Thymus (tissue), 11 donors: ENCODE data around the gene BCORL1. TPM values are rescaled to one million over a fixed set of nuclear protein-coding genes. Genes with fewer than 3 reads are reported as not detected.

ENCODE experiments used
- DNase-seq, 9 donors: peaks; one replicate each; pipeline ENCODE4 v3.0.0-alpha.2; 2013; ENCODE audit warnings: low spot score in 9 of 9, low read depth in 6 of 9, missing footprints in 1 of 9
- H3K27ac ChIP-seq, 2 donors: one replicate each; pipeline ENCODE4 v1.5.1; 2013; ENCODE audit warnings: control low read depth in 1 of 2, low read depth in 1 of 2, low read length in 1 of 2, mild to moderate bottlenecking in 1 of 2, moderate library complexity in 1 of 2
- H3K27me3 ChIP-seq, 2 donors: one replicate each; pipeline ENCODE4 v1.5.1; 2013; ENCODE audit warnings: low read length in 1 of 2; ENCODE audit not compliant: control insufficient read depth in 2 of 2, insufficient read depth in 1 of 2
- H3K36me3 ChIP-seq, 2 donors: one replicate each; pipeline ENCODE4 v1.5.1; 2013; ENCODE audit warnings: low read length in 1 of 2, mild to moderate bottlenecking in 1 of 2, moderate library complexity in 1 of 2; ENCODE audit not compliant: control insufficient read depth in 2 of 2, insufficient read depth in 2 of 2
- H3K4me1 ChIP-seq, 2 donors: one replicate each; pipeline ENCODE4 v1.5.1; 2013; ENCODE audit warnings: low read length in 2 of 2; ENCODE audit not compliant: control insufficient read depth in 2 of 2, insufficient read depth in 2 of 2
- H3K4me3 ChIP-seq, 2 donors: one replicate each; pipeline ENCODE4 v1.5.1; 2013; ENCODE audit warnings: low read length in 2 of 2, control low read depth in 1 of 2, mild to moderate bottlenecking in 1 of 2
- H3K9me3 ChIP-seq, 2 donors: one replicate each; pipeline ENCODE4 v1.5.1; 2013; ENCODE audit warnings: low read length in 1 of 2, mild to moderate bottlenecking in 1 of 2; ENCODE audit not compliant: control insufficient read depth in 2 of 2, insufficient read depth in 1 of 2
- WGBS: extraction: QIAGEN DNeasy Blood & Tissue Kit; methylation state at CpG from one replicate; pipeline ENCODE4 v1.1.7; 2013; 5-methylcytosine and 5-hydroxymethylcytosine counted together
- polyA plus RNA-seq: library from polyadenylated mRNA; stranded (reverse); fragments of 200-250 nt; gene quantifications from one replicate; pipeline ENCODE4 v1.2.3, GENCODE V29; 2013
- total RNA-seq: library from RNA; stranded (reverse); fragments of 120-200 nt; gene quantifications from one replicate; pipeline ENCODE4 v1.2.4, GENCODE V29; 2013
- donor health status: healthy.

Gene BCORL1
- total and polyA plus RNA-seq, 2 donors: 1.0 to 2.0 TPM

DNA sequence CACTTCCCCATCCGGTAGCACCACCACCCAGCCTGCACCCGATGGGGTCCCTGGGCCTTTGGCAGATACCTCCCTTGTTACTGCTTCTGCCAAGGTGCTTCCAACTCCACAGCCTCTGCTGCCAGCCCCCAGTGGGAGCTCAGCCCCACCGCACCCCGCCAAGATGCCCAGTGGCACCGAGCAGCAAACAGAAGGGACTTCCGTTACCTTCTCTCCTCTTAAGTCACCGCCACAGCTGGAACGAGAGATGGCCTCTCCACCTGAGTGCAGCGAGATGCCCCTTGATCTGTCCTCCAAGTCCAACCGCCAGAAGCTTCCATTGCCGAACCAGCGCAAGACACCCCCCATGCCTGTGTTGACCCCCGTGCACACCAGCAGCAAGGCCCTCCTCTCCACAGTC, 31.9 kb downstream of the BCORL1 start:
- H3K9me3 ChIP-seq: no peaks in the 10 kb centered on the region
- no peak overlapping the region for H3K27ac ChIP-seq
- no peaks in the 10 kb centered on the region for H3K27me3 ChIP-seq
- no peak for DNase-seq
- 97% methylated on average over 13 of the region's 13 CpGs for WGBS
- no peak overlapping the region for H3K4me3 ChIP-seq
- no peaks in the 10 kb centered on the region for H3K4me1 ChIP-seq
- peaks cover 0 to 35% of the 10 kb centered on the region in 2 donors for H3K36me3 ChIP-seq

GRCh38 chrX:130014770-130015169, 32.3 kb downstream of the BCORL1 start:
- WGBS: 98% methylated on average over 12 of the region's 12 CpGs

GRCh38 chrX:130015181-130015580, 32.7 kb downstream of the BCORL1 start:
- no peak for DNase-seq
- Histone ChIP-seq H3K4me3 (no peak overlapping the region), H3K27me3 (no peaks in the 10 kb centered on the region), H3K27ac (no peak overlapping the region), H3K4me1 (no peaks in the 10 kb centered on the region), H3K9me3 (no peaks in the 10 kb centered on the region), H3K36me3 (peaks cover 0 to 35% of the 10 kb centered on the region in 2 donors)
- WGBS: 98% methylated on average over 15 of the region's 15 CpGs

More at GRCh38 chrX:130014770-130015169, 32.3 kb downstream of the BCORL1 start:
- Histone ChIP-seq H3K4me3 (no peak overlapping the region), H3K27ac (no peak overlapping the region), H3K4me1 (no peaks in the 10 kb centered on the region), H3K9me3 (no peaks in the 10 kb centered on the region), H3K36me3 (peaks cover 0 to 35% of the 10 kb centered on the region in 2 donors), H3K27me3 (no peaks in the 10 kb centered on the region)
- DNase-seq: no peak

DNA sequence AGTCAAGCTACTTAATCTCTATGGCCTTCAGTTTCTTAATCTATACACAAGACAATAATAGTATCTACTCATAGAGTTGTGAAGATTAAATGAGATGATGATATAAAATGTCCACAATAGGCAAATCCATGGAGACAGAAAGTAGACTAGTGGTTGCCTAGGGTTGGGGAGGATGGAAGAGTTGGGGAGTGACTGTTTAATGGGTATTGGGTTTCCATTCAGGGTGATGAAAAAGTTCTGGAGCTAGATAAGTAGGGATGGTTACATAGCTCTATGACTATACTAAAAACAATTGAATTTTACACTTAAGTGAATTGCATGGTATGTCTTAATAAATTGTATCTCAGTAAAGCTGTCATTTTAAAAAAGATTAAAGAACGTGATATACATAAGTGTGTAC, 35.7 kb downstream of the BCORL1 start:
- no peaks in the 10 kb centered on the region for H3K9me3 ChIP-seq
- no peak overlapping the region for H3K27ac ChIP-seq
- 98% methylated on average over 1 of the region's 1 CpG for WGBS
- peaks cover 0 to 28% of the 10 kb centered on the region in 2 donors for H3K36me3 ChIP-seq
- no peaks in the 10 kb centered on the region for H3K4me1 ChIP-seq
- DNase-seq: no peak
- no peak overlapping the region for H3K4me3 ChIP-seq
- H3K27me3 ChIP-seq: no peaks in the 10 kb centered on the region

GRCh38 chrX:130020661-130021324, 38.4 kb downstream of the BCORL1 start:
- no peak for DNase-seq
- Histone ChIP-seq H3K4me1 (peaks cover 3 to 4% of the 10 kb centered on the region in 2 donors), H3K36me3 (peaks cover 5 to 14% of the 10 kb centered on the region in 2 donors), H3K9me3 (no peaks in the 10 kb centered on the region), H3K4me3 (no peak overlapping the region), H3K27me3 (no peaks in the 10 kb centered on the region), H3K27ac (no peak overlapping the region)
- over 99% methylated on average over 15 of the region's 15 CpGs for WGBS

DNA sequence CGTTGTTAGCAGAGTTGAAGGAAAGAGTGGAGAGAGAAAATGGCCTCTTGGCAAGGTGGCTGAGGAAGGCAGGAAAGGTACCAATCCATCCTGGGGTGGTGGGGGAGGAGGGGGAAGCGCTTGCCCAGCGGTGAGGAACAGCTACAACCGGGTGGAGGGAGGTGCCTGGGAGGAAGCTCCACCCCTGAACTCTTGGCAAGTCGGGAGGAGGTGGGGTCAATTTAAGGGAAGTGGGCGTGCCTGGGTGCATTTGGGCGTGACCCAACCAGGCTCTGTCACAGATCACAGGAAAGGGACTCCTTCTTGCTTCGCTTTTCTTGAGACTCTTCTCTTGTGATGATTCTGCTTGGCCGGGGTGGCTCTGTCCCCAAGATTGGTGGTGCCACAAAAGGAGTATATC, 41.7 kb downstream of the BCORL1 start:
- peaks cover 3 to 4% of the 10 kb centered on the region in 2 donors for H3K4me1 ChIP-seq
- H3K36me3 ChIP-seq: peaks cover 12 to 17% of the 10 kb centered on the region in 2 donors
- peak; percentile 64 to 91 (median 77) for DNase-seq
- no peaks in the 10 kb centered on the region for H3K27me3 ChIP-seq
- H3K4me3 ChIP-seq: no peak overlapping the region
- no peaks in the 10 kb centered on the region for H3K9me3 ChIP-seq
- H3K27ac ChIP-seq: peak overlapping the region in 1 of 2 donors; percentile 18
- WGBS: 7% methylated on average over 9 of the region's 9 CpGs

GRCh38 chrX:130025256-130025655, 42.8 kb downstream of the BCORL1 start:
- no peak overlapping the region for H3K27ac ChIP-seq

GRCh38 chrX:130027569-130027968, 45.1 kb downstream of the BCORL1 start:
- H3K4me1 ChIP-seq: peaks cover 4 to 8% of the 10 kb centered on the region in 2 donors
- no peaks in the 10 kb centered on the region for H3K27me3 ChIP-seq
- H3K4me3 ChIP-seq: no peak overlapping the region
- no peak overlapping the region for H3K27ac ChIP-seq
- H3K36me3 ChIP-seq: peaks cover 17 to 20% of the 10 kb centered on the region in 2 donors
- DNase-seq: no peak
- no peaks in the 10 kb centered on the region for H3K9me3 ChIP-seq
- WGBS: 98% methylated on average over 4 of the region's 4 CpGs

More at GRCh38 chrX:130025256-130025655, 42.8 kb downstream of the BCORL1 start:
- Histone ChIP-seq H3K27me3 (no peaks in the 10 kb centered on the region), H3K4me3 (no peak overlapping the region), H3K9me3 (no peaks in the 10 kb centered on the region), H3K4me1 (peaks cover 3 to 4% of the 10 kb centered on the region in 2 donors), H3K36me3 (peaks cover 16 to 17% of the 10 kb centered on the region in 2 donors)
- 97% methylated on average over 19 of the region's 19 CpGs for WGBS
- no peak for DNase-seq

- H3K4me1 ChIP-seq: peaks cover 4 to 8% of the 10 kb centered on the region in 2 donors
- 83% methylated on average over 5 of the region's 5 CpGs for WGBS
- no peak overlapping the region for H3K4me3 ChIP-seq
- no peaks in the 10 kb centered on the region for H3K9me3 ChIP-seq
- no peaks in the 10 kb centered on the region for H3K27me3 ChIP-seq
- no peak overlapping the region for H3K27ac ChIP-seq
- DNase-seq: peak in 4 of 9 donors; percentile 0 to 38 (median 21)
- peaks cover 17 to 18% of the 10 kb centered on the region in 2 donors for H3K36me3 ChIP-seq
Measured at GRCh38 chrX:130028196-130028595, 45.8 kb downstream of the BCORL1 start.
